Cardiac fibroblast (primary cell): ENCODE data around the gene LRRC8C.
"Not testable (repeated sequence)": the region's sequence is repeated elsewhere in the genome, so short reads cannot be mapped to it uniquely, and the experiment has no call there.

Experiments
- DNase-seq, 2 donors: peaks; one replicate each; pipeline versions ENCODE4 v3.0.0 to v3.0.0-alpha.2; 2010; ENCODE audit warnings: low read depth in 2 of 2
- H3K4me3 ChIP-seq, 2 donors: replicated peaks in 1 of 2; 1 replicate in 1 of 2; 2 replicates in 1 of 2; pipeline ENCODE4 v1.5.1; 2011; ENCODE audit warnings: low read depth in 2 of 2, low read length in 2 of 2, mild to moderate bottlenecking in 2 of 2, moderate library complexity in 1 of 2
- CTCF ChIP-seq: IDR thresholded peaks from one replicate; pipeline ENCODE4 v1.5.1; 2011; ENCODE audit warnings: low read depth, mild to moderate bottlenecking, low read length, inconsistent platforms

LRRC8C gene

GRCh38 chr1:89699451-89699986 lies 66.6 kb downstream of the LRRC8C start:
- H3K4me3 ChIP-seq, result no peak overlapping the region
- no peak for DNase-seq

GRCh38 chr1:89701746-89702241 lies 68.9 kb downstream of the LRRC8C start:
- DNase-seq, result peak; percentile 25 to 74
- no peak for TF ChIP-seq CTCF
- H3K4me3 ChIP-seq, result no peak overlapping the region

More at GRCh38 chr1:89699451-89699986, 66.6 kb downstream of the LRRC8C start:
- TF ChIP-seq CTCF, result no peak

GRCh38 chr1:89702520-89703045 lies 69.7 kb downstream of the LRRC8C start:
- no peak overlapping the region for H3K4me3 ChIP-seq
- DNase-seq, result no peak
- no peak for TF ChIP-seq CTCF

- H3K4me3 ChIP-seq, result no peak overlapping the region
- no peak for DNase-seq
- no peak for TF ChIP-seq CTCF
Measured at GRCh38 chr1:89703469-89703868, 70.5 kb downstream of the LRRC8C start.

GRCh38 chr1:89704014-89704413 lies 71.1 kb downstream of the LRRC8C start:
- H3K4me3 ChIP-seq, result no peak overlapping the region
- no peak for DNase-seq
- no peak for TF ChIP-seq CTCF

- not testable (repeated sequence) for DNase-seq, H3K4me3 ChIP-seq
Measured at GRCh38 chr1:89704885-89705284, 72.0 kb downstream of the LRRC8C start.

GRCh38 chr1:89705901-89706699 lies 73.2 kb downstream of the LRRC8C start:
- H3K4me3 ChIP-seq, result no peak overlapping the region
- no peak for DNase-seq
- TF ChIP-seq CTCF, result no peak
